Lower leg skin (tissue), 3 donors: ENCODE measurements around the gene GNB2.

Experiments used
- POLR2A ChIP-seq, 2 donors: fragments of 450-650 bp; IDR thresholded peaks; one replicate each; pipeline ENCODE4 v1.6.1; 2016 to 2017; ENCODE audit warnings: antibody characterized with exemption in 2 of 2, mild to moderate bottlenecking in 1 of 2, moderate library complexity in 1 of 2
- TF ChIP-seq, protein P1 (sequence below), 3 donors: fragments of 450-650 bp; IDR thresholded peaks; one replicate each; pipeline ENCODE4 v1.5.1; 2016; ENCODE audit warnings: antibody characterized with exemption in 3 of 3, mild to moderate bottlenecking in 3 of 3, moderate library complexity in 2 of 3

DNA sequence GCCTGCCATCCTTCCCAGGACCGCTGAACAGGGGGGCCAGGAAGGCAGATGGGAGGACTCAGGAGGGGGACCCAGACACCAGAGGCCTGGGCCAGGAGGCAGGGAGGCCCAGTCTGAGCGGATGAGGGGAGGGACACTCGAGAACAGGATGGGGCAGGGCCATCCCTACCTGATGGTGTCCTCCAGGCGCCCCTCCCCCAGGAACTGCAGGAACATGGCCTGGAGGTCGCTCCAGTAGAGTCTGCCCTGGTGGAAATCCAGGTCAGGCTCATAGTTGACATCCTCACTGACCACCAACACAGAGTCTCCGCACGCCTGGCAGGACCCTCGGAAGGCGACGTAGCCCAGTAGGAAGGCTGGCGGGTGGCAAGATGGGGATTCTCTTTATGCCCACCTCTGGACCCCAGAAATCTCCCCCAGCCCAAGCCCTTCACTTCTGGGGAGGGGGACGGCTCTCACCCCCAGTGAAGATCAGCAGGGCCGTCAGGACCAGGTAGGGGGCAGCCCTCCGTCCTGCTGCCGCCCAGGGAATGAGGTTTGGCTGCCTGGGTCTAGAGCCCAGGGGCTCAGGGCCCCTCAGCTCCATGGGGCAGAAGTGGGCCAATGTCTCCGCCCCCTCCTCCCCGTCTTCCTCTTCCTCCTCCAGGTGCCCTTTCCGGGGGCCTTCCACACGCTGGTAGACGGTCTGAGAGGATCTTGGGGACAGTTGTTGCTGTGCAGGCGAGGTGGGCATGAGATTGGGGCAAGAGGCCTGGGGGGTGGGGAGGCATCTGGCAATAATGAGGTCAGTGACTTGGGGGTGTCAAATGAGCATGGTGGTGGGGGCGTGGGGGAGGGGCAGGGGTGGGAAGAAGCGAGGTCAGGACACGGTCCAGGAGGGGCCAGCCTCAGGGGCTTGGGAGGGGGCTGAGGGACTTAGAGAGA, 32.8 kb upstream of the GNB2 start:
- TF ChIP-seq, protein P1, sequence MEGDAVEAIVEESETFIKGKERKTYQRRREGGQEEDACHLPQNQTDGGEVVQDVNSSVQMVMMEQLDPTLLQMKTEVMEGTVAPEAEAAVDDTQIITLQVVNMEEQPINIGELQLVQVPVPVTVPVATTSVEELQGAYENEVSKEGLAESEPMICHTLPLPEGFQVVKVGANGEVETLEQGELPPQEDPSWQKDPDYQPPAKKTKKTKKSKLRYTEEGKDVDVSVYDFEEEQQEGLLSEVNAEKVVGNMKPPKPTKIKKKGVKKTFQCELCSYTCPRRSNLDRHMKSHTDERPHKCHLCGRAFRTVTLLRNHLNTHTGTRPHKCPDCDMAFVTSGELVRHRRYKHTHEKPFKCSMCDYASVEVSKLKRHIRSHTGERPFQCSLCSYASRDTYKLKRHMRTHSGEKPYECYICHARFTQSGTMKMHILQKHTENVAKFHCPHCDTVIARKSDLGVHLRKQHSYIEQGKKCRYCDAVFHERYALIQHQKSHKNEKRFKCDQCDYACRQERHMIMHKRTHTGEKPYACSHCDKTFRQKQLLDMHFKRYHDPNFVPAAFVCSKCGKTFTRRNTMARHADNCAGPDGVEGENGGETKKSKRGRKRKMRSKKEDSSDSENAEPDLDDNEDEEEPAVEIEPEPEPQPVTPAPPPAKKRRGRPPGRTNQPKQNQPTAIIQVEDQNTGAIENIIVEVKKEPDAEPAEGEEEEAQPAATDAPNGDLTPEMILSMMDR (IDR thresholded peaks at IDR 0.05): no peak
- TF ChIP-seq POLR2A (IDR thresholded peaks at IDR 0.05): no peak
